ENCODE measurements around the gene UBE3B.

GRCh38 chr12:109440851-109441490 is 36.5 kb upstream of the UBE3B start:
- TF ChIP-seq POLR2A (IDR thresholded peaks at IDR 0.05) (no peak), CTCF (IDR thresholded peaks at IDR 0.05) (no peak)

Measured in lower leg skin (tissue), 3 donors.